K562 (cell line): ENCODE results near the gene MED19. TPM values are rescaled to one million over a fixed set of nuclear protein-coding genes. Genes with fewer than 3 reads are reported as not detected.

Source experiments
- BCOR ChIP-seq: fragments of 450-650 bp; IDR thresholded peaks from 2 replicates; pipeline ENCODE4 v1.6.1; 2016
- CBX2 ChIP-seq: fragments of 200-600 bp; sonication (generic); IDR thresholded peaks from one replicate; pipeline ENCODE4 v1.6.1; 2012; ENCODE audit warnings: mild to moderate bottlenecking, low read length, inconsistent platforms; ENCODE audit not compliant: insufficient read depth, poor library complexity, severe bottlenecking
- ERF ChIP-seq: fragments of 450-650 bp; formaldehyde crosslinking; IDR thresholded peaks from 2 replicates; pipeline ENCODE4 v1.4.0; 2020; ENCODE audit warnings: mild to moderate bottlenecking, mixed read lengths
- FOS ChIP-seq: IDR thresholded peaks from 3 replicates; pipeline ENCODE4 v1.6.1; 2011; ENCODE audit not compliant: insufficient read length; ENCODE audit errors: extremely low read depth
- FOXP1 ChIP-seq: sonication (generic); formaldehyde crosslinking; IDR thresholded peaks from 2 replicates; pipeline ENCODE4 v1.8.0; 2022; ENCODE audit warnings: mild to moderate bottlenecking, missing genetic modification reagents
- MTF1 ChIP-seq: fragments of 250-450 bp; sonication (Bioruptor Pico); IDR thresholded peaks from 2 replicates; pipeline ENCODE4 v1.9.0; 2021; ENCODE audit warnings: moderate library complexity, mild to moderate bottlenecking, inconsistent platforms, borderline replicate concordance
- NONO ChIP-seq, 2 experiments: fragments of 200-400 bp in 1 of 2; fragments of 450-650 bp in 1 of 2; formaldehyde crosslinking in 1 of 2; IDR thresholded peaks; 2 replicates each; pipeline ENCODE4 v1.6.1; 2017; ENCODE audit warnings: low read depth in 2 of 2, mild to moderate bottlenecking in 2 of 2, moderate library complexity in 2 of 2, low read length in 1 of 2
- POLR2G ChIP-seq: fragments of 200-400 bp; formaldehyde crosslinking; IDR thresholded peaks from 2 replicates; pipeline ENCODE4 v1.6.1; 2017; ENCODE audit warnings: low read depth, mild to moderate bottlenecking, antibody characterized with exemption, low read length, moderate library complexity
- RUNX1 ChIP-seq: sonication (generic); IDR thresholded peaks from 2 replicates; pipeline ENCODE4 v1.6.1; 2016; ENCODE audit warnings: antibody characterized with exemption, low read depth
- SAFB2 ChIP-seq: fragments of 200-400 bp; formaldehyde crosslinking; IDR thresholded peaks from 2 replicates; pipeline ENCODE4 v1.6.1; 2018; ENCODE audit warnings: borderline replicate concordance, low read length, low read depth, moderate library complexity; ENCODE audit not compliant: severe bottlenecking
- STAG1 ChIP-seq: sonication (generic); formaldehyde crosslinking; IDR thresholded peaks from 2 replicates; pipeline ENCODE4 v1.5.0; 2020; ENCODE audit warnings: missing genetic modification reagents, borderline replicate concordance
- XRCC5 ChIP-seq: fragments of 200-400 bp; formaldehyde crosslinking; IDR thresholded peaks from 2 replicates; pipeline ENCODE4 v1.6.1; 2017; ENCODE audit warnings: low read depth, mild to moderate bottlenecking, low read length
- ZNF507 ChIP-seq: conservative IDR thresholded peaks from 2 replicates; pipeline ENCODE4 v1.6.1; 2017; ENCODE audit warnings: missing genetic modification characterization, missing compliant biosample characterization
- ZNF707 ChIP-seq: fragments of 250-450 bp; sonication (Bioruptor Pico); conservative IDR thresholded peaks from 2 replicates; pipeline ENCODE4 v1.8.0; 2022; ENCODE audit warnings: inconsistent platforms, mild to moderate bottlenecking, moderate library complexity
- polyA plus RNA-seq, 8 experiments: library from polyadenylated mRNA; depleted of rRNA in 4 of 8; stranded (reverse) in 5 of 8; unstranded in 3 of 8; fragments of >200 nt; fragmentation: Nextera tagmentation in 2 of 8; fragmentation: Illumina TruSeq in 1 of 8; extraction: Ambion mirVana in 2 of 8; extraction: Trizol in 1 of 8; gene quantifications; 2 replicates each; pipeline versions ENCODE4 v1.2.1 to v1.2.3, GENCODE V29; 2011 to 2014; ENCODE audit warnings: inconsistent platforms in 1 of 8, missing spikeins in 1 of 8
- total RNA-seq, 7 experiments: library from RNA; depleted of rRNA in 6 of 7; stranded (reverse); fragments of >200 nt in 6 of 7; fragmentation: Illumina TruSeq in 2 of 7; extraction: Trizol in 2 of 7; gene quantifications; 2 replicates each; pipeline versions ENCODE4 v1.2.1 to v1.2.3, GENCODE V29; 2011 to 2021; ENCODE audit warnings: low replicate concordance in 1 of 7
- TF ChIP-seq, protein P1 (sequence below): fragments of 250-450 bp; sonication (Bioruptor Pico); IDR thresholded peaks from 2 replicates; pipeline ENCODE4 v1.4.0; 2020
- TF ChIP-seq, protein P2 (sequence below): sonication (generic); formaldehyde crosslinking; IDR thresholded peaks from 2 replicates; pipeline ENCODE4 v1.8.0; 2022; ENCODE audit warnings: mild to moderate bottlenecking, missing genetic modification reagents
- TF ChIP-seq, protein P3 (sequence below): IDR thresholded peaks from 2 replicates; pipeline ENCODE4 v1.6.1; 2014; ENCODE audit warnings: antibody characterized with exemption
- TF ChIP-seq, protein P4 (sequence below), 3 experiments: IDR thresholded peaks in 2 of 3; conservative IDR thresholded peaks in 1 of 3; 2 replicates each; pipeline ENCODE4 v1.5.1; 2011 to 2012; ENCODE audit warnings: low read length in 3 of 3, mild to moderate bottlenecking in 3 of 3, control low read depth in 2 of 3, improper control_type of control experiment in 1 of 3, inconsistent platforms in 1 of 3, low read depth in 1 of 3, mixed read lengths in 1 of 3, moderate library complexity in 1 of 3; ENCODE audit not compliant: insufficient read depth in 2 of 3

Gene MED19
- total and polyA plus RNA-seq, 9 of the 15 experiments (the other 6 are each of a cell fraction or from before 2014, with no cell fraction given): 7.3 to 23.5 (median 15.0) TPM

DNA sequence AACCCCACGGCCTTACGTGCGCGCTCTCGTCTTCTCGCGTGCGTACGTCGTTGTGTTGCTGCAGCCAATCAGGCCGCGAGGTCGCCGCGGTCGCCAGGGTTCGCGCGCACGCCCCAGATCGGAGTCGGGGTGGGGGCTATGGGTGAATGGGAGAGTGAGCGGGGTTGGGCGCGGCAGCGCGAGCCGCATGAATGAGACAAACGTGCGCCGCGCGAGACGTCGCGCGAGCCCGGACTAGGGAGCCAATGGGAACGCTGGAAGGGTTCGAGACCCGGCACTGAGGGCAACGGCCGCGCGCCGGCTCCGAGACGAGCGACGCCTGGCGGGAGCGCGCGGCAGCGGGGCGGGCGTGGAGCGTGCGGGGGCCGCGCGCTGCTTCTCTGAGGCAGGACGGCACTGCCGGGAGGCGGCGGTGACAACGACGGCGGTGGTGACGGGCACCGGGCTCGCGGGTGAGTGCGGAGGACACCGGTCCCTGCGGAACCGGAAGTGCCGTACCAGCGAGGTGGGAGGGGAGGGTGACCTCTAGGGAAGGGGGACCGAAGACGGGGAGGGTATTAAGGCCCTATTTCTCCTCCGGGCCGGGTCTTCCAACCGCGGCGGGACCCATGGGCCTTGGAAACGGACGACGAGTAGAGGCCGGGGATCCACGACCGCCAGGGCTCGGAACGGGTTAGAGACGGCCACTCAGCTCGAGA is 44.1 kb downstream of the MED19 start, which contains the start of gene ZDHHC5 (continued):
- TF ChIP-seq, protein P1, sequence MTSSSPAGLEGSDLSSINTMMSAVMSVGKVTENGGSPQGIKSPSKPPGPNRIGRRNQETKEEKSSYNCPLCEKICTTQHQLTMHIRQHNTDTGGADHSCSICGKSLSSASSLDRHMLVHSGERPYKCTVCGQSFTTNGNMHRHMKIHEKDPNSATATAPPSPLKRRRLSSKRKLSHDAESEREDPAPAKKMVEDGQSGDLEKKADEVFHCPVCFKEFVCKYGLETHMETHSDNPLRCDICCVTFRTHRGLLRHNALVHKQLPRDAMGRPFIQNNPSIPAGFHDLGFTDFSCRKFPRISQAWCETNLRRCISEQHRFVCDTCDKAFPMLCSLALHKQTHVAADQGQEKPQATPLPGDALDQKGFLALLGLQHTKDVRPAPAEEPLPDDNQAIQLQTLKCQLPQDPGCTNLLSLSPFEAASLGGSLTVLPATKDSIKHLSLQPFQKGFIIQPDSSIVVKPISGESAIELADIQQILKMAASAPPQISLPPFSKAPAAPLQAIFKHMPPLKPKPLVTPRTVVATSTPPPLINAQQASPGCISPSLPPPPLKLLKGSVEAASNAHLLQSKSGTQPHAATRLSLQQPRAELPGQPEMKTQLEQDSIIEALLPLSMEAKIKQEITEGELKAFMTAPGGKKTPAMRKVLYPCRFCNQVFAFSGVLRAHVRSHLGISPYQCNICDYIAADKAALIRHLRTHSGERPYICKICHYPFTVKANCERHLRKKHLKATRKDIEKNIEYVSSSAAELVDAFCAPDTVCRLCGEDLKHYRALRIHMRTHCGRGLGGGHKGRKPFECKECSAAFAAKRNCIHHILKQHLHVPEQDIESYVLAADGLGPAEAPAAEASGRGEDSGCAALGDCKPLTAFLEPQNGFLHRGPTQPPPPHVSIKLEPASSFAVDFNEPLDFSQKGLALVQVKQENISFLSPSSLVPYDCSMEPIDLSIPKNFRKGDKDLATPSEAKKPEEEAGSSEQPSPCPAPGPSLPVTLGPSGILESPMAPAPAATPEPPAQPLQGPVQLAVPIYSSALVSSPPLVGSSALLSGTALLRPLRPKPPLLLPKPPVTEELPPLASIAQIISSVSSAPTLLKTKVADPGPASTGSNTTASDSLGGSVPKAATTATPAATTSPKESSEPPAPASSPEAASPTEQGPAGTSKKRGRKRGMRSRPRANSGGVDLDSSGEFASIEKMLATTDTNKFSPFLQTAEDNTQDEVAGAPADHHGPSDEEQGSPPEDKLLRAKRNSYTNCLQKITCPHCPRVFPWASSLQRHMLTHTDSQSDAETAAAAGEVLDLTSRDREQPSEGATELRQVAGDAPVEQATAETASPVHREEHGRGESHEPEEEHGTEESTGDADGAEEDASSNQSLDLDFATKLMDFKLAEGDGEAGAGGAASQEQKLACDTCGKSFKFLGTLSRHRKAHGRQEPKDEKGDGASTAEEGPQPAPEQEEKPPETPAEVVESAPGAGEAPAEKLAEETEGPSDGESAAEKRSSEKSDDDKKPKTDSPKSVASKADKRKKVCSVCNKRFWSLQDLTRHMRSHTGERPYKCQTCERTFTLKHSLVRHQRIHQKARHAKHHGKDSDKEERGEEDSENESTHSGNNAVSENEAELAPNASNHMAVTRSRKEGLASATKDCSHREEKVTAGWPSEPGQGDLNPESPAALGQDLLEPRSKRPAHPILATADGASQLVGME (CRISPR knock-in tag): 0 out of 2 replicates have a peak, but pooled peaks have one; percentile 19
- TF ChIP-seq NONO (IDR thresholded peaks at IDR 0.05; ENCODE audit: low read depth in 2 of 2, low read length in 1 of 2) (peak; percentile 26 to 80; a peak in 3 of 4 replicates), XRCC5 (peak; percentile 59; the same call in 1 of the 2 replicates), SAFB2 (no peak), ERF (CRISPR knock-in tag) (0 out of 2 replicates have a peak, but pooled peaks have one; percentile 26), MTF1 (no peak), CBX2 (no peak), FOXP1 (peak; percentile 75), BCOR (no peak), ZNF507 (no peak), STAG1 (CRISPR knock-in tag) (no peak; the same call in 1 of the 2 replicates), POLR2G (peak; percentile 97), ZNF707 (CRISPR knock-in tag) (no peak), RUNX1 (no peak), FOS (no peak)
- TF ChIP-seq, protein P2, sequence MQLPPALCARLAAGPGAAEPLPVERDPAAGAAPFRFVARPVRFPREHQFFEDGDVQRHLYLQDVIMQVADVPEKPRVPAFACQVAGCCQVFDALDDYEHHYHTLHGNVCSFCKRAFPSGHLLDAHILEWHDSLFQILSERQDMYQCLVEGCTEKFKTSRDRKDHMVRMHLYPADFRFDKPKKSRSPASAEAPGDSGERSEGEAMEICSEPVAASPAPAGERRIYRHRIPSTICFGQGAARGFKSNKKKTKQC (CRISPR knock-in tag): peak; percentile 93; the same call in 1 of the 2 replicates
- TF ChIP-seq, protein P3, sequence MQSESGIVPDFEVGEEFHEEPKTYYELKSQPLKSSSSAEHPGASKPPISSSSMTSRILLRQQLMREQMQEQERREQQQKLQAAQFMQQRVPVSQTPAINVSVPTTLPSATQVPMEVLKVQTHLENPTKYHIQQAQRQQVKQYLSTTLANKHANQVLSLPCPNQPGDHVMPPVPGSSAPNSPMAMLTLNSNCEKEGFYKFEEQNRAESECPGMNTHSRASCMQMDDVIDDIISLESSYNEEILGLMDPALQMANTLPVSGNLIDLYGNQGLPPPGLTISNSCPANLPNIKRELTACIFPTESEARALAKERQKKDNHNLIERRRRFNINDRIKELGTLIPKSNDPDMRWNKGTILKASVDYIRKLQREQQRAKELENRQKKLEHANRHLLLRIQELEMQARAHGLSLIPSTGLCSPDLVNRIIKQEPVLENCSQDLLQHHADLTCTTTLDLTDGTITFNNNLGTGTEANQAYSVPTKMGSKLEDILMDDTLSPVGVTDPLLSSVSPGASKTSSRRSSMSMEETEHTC: no peak
- TF ChIP-seq, protein P4, sequence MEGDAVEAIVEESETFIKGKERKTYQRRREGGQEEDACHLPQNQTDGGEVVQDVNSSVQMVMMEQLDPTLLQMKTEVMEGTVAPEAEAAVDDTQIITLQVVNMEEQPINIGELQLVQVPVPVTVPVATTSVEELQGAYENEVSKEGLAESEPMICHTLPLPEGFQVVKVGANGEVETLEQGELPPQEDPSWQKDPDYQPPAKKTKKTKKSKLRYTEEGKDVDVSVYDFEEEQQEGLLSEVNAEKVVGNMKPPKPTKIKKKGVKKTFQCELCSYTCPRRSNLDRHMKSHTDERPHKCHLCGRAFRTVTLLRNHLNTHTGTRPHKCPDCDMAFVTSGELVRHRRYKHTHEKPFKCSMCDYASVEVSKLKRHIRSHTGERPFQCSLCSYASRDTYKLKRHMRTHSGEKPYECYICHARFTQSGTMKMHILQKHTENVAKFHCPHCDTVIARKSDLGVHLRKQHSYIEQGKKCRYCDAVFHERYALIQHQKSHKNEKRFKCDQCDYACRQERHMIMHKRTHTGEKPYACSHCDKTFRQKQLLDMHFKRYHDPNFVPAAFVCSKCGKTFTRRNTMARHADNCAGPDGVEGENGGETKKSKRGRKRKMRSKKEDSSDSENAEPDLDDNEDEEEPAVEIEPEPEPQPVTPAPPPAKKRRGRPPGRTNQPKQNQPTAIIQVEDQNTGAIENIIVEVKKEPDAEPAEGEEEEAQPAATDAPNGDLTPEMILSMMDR (IDR thresholded peaks at IDR 0.05 in 2 of 3, conservative IDR thresholded peaks at IDR 0.05 in 1 of 3; ENCODE audit: insufficient read depth in 2 of 3, low read depth in 1 of 3, low read length in 3 of 3): peak; percentile 29 to 59 (median 47); a peak in 5 of 6 replicates
